Mucosa of descending colon (tissue), 3 donors: Measurements from ENCODE around the gene RBPJ. TPM values are rescaled to one million over a fixed set of nuclear protein-coding genes. Genes with fewer than 3 reads are reported as not detected.

Experiments
- ATAC-seq: fragments of 200-7000 bp; cut with Tn5 transposase; one replicate; pipeline ENCODE4 v1.9.1; 2020; ENCODE audit warnings: mild to moderate bottlenecking, moderate library complexity
- DNase-seq, 3 donors: peaks; one replicate each; pipeline ENCODE4 v3.0.0-alpha.2; 2020
- H3K36me3 ChIP-seq: fragments of 200-600 bp; one replicate; pipeline ENCODE4 v1.8.0; 2021; ENCODE audit warnings: low read depth, mild to moderate bottlenecking
- H3K4me1 ChIP-seq: fragments of 200-600 bp; one replicate; pipeline ENCODE4 v1.8.0; 2021; ENCODE audit warnings: low read depth, mild to moderate bottlenecking
- H3K4me3 ChIP-seq: fragments of 200-600 bp; one replicate; pipeline ENCODE4 v1.8.0; 2021; ENCODE audit warnings: mild to moderate bottlenecking
- H3K9me3 ChIP-seq: fragments of 200-600 bp; one replicate; pipeline ENCODE4 v1.8.0; 2021; ENCODE audit warnings: mild to moderate bottlenecking
- CTCF ChIP-seq: fragments of 200-600 bp; IDR thresholded peaks from one replicate; pipeline ENCODE4 v1.8.0; 2022; ENCODE audit warnings: antibody characterized with exemption, mild to moderate bottlenecking
- intact Hi-C, 2 donors: fragments of 100-400 bp; cut with DNase I in 1 of 2; cut with micrococcal nuclease in 1 of 2; formaldehyde crosslinking; loops; one replicate each; pipeline versions ENCODE4 v1.11.0 to v1.11.1; 2022; cut with DNase I, micrococcal nuclease
- total RNA-seq, 3 donors: library from RNA; stranded (reverse); fragmentation: NEBNext Ultra II Directional in 2 of 3; extraction: Animal tissue kit (Norgen Biotek cat#: 25700) in 2 of 3; gene quantifications; one replicate each; pipeline versions ENCODE4 v1.2.1 to v1.2.4, GENCODE V29; 2021 to 2023
- donor health status: DM: no; HTN: no; CAD: no; lungs with moderate emphysema.
- donor health status: DM: no; HTN: no; CAD: no.
- donor health status: DM: no; HTN: yes; CAD: no.

The RBPJ gene
- total RNA-seq, 3 donors from 2014 or later: 50.4 to 133 (median 52.0) TPM

GRCh38 chr4:26441771-26442170 lies 121.0 kb downstream of the RBPJ start:
- H3K9me3 ChIP-seq: no peaks in the 10 kb centered on the region
- TF ChIP-seq CTCF: no peak
- no peaks in the 10 kb centered on the region for H3K36me3 ChIP-seq
- DNase-seq: no peak
- ATAC-seq: no peak
- intact Hi-C loops: no loop called here
- H3K4me1 ChIP-seq: peaks cover 2% of the 10 kb centered on the region
- H3K4me3 ChIP-seq: no peak overlapping the region

- TF ChIP-seq CTCF: no peak
- Histone ChIP-seq H3K4me1 (no peaks in the 10 kb centered on the region), H3K4me3 (no peak overlapping the region), H3K9me3 (no peaks in the 10 kb centered on the region), H3K36me3 (no peaks in the 10 kb centered on the region)
- intact Hi-C loops: no loop called here
- ATAC-seq: no peak
- DNase-seq: no peak
These were observed 126.6 kb downstream of the RBPJ start for GRCh38 chr4:26447378-26447777.

- no peaks in the 10 kb centered on the region for H3K36me3 ChIP-seq
- no peak for TF ChIP-seq CTCF
- H3K4me1 ChIP-seq: no peaks in the 10 kb centered on the region
- H3K4me3 ChIP-seq: no peak overlapping the region
- DNase-seq (no peak), ATAC-seq (no peak)
- no peaks in the 10 kb centered on the region for H3K9me3 ChIP-seq
- intact Hi-C loops: loop anchor here (10.0 kb wide), 2 partner anchors 134 to 564 kb away; partner anchors contain the start of gene TBC1D19 (in 1 of the 2)
These were observed 129.6 kb downstream of the RBPJ start for GRCh38 chr4:26450418-26450817.

- DNase-seq: no peak
- H3K36me3 ChIP-seq: no peaks in the 10 kb centered on the region
- ATAC-seq: no peak
- no peaks in the 10 kb centered on the region for H3K4me1 ChIP-seq
- no peaks in the 10 kb centered on the region for H3K9me3 ChIP-seq
- H3K4me3 ChIP-seq: no peak overlapping the region
- intact Hi-C loops: loop anchor here (10.0 kb wide), 2 partner anchors 133 to 563 kb away; partner anchors contain the start of gene TBC1D19 (in 1 of the 2)
- no peak for TF ChIP-seq CTCF
These were observed 130.8 kb downstream of the RBPJ start for GRCh38 chr4:26451597-26451996.

- no peaks in the 10 kb centered on the region for H3K4me1 ChIP-seq
- DNase-seq (no peak), ATAC-seq (peak; percentile 51)
- no peak overlapping the region for H3K4me3 ChIP-seq
- no peaks in the 10 kb centered on the region for H3K9me3 ChIP-seq
- TF ChIP-seq CTCF: no peak
- no peaks in the 10 kb centered on the region for H3K36me3 ChIP-seq
- intact Hi-C loops: loop anchor here (10.0 kb wide), 2 partner anchors 132 to 562 kb away; partner anchors contain the start of gene TBC1D19 (in 1 of the 2)
These were observed 132.0 kb downstream of the RBPJ start for GRCh38 chr4:26452565-26453531.
